Kidney epithelial cell (primary cell): Measurements from ENCODE around the gene FBXO17. TPM values are rescaled to one million over a fixed set of nuclear protein-coding genes. Genes with fewer than 3 reads are reported as not detected.

Experiments used
- DNase-seq: peaks from one replicate; pipeline ENCODE4 v3.0.0-alpha.2; 2010; ENCODE audit warnings: low read depth
- H3K27me3 ChIP-seq: 2 replicates; pipeline ENCODE4 v1.6.0; 2011; ENCODE audit warnings: low read length; ENCODE audit not compliant: control insufficient read depth, insufficient read depth
- H3K36me3 ChIP-seq: 2 replicates; pipeline ENCODE4 v1.5.1; 2011; ENCODE audit warnings: low read length; ENCODE audit not compliant: control insufficient read depth, insufficient read depth
- H3K4me3 ChIP-seq: 2 replicates; pipeline ENCODE4 v1.5.1; 2011; ENCODE audit warnings: low read depth, mild to moderate bottlenecking, control low read depth, low read length
- total RNA-seq: library from RNA; depleted of rRNA; stranded (reverse); fragments of >200 nt; gene quantifications from 2 replicates; pipeline ENCODE4 v1.2.3, GENCODE V29; 2015
- TF ChIP-seq, protein P1 (sequence below): IDR thresholded peaks from 2 replicates; pipeline ENCODE4 v1.5.1; 2011; ENCODE audit warnings: mild to moderate bottlenecking, moderate library complexity, low read length, control low read depth, inconsistent platforms; ENCODE audit not compliant: insufficient read depth, poor library complexity, severe bottlenecking

Gene FBXO17
- total RNA-seq, 1 donor from 2014 or later, result 17.9 TPM

DNA sequence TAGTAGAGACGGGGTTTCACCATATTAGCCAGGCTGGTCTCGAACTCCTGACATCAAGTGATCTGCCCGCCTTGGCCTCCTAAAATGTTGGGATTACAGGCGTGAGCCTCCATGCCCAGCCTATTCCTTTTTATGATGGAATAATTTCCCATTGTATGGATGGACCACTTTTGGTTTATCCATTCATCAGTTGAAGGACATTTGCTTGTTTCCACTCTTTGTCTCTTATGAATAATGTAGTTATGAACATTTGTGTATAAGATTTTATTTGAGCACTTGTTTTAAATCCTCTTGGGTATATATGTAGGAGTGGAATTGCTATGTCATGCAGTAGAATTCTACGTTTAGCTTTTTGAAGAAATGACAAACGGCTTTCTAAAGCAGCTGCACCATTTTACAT is 33.5 kb upstream of the FBXO17 start:
- DNase-seq, result no peak
- H3K27me3 ChIP-seq, result peaks cover 3% of the 10 kb centered on the region
- TF ChIP-seq, protein P1, sequence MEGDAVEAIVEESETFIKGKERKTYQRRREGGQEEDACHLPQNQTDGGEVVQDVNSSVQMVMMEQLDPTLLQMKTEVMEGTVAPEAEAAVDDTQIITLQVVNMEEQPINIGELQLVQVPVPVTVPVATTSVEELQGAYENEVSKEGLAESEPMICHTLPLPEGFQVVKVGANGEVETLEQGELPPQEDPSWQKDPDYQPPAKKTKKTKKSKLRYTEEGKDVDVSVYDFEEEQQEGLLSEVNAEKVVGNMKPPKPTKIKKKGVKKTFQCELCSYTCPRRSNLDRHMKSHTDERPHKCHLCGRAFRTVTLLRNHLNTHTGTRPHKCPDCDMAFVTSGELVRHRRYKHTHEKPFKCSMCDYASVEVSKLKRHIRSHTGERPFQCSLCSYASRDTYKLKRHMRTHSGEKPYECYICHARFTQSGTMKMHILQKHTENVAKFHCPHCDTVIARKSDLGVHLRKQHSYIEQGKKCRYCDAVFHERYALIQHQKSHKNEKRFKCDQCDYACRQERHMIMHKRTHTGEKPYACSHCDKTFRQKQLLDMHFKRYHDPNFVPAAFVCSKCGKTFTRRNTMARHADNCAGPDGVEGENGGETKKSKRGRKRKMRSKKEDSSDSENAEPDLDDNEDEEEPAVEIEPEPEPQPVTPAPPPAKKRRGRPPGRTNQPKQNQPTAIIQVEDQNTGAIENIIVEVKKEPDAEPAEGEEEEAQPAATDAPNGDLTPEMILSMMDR, result no peak
- no peaks in the 10 kb centered on the region for H3K36me3 ChIP-seq
- H3K4me3 ChIP-seq, result no peak overlapping the region

DNA sequence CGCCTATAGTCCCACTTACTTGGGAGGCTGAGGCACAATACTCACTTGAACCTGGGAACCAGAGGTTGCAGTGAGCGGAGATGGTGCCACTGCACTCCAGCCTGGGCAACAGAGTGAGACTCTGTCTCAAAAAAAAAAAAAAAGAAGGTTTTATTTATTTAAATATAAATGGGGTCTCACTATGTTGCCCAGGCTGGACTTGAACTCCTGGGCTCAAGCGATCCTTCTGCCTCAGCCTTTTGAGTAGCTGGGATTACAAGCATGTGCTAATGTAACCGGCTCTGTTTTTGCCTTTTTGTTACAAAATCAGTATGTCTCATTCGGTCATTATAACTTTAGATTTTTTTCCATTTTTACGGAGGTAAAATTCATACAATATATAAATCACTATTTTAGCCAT is 32.6 kb upstream of the FBXO17 start:
- TF ChIP-seq, protein P1, result no peak
- Histone ChIP-seq H3K4me3 (no peak overlapping the region), H3K27me3 (peaks cover 3% of the 10 kb centered on the region), H3K36me3 (no peaks in the 10 kb centered on the region)
- no peak for DNase-seq

DNA sequence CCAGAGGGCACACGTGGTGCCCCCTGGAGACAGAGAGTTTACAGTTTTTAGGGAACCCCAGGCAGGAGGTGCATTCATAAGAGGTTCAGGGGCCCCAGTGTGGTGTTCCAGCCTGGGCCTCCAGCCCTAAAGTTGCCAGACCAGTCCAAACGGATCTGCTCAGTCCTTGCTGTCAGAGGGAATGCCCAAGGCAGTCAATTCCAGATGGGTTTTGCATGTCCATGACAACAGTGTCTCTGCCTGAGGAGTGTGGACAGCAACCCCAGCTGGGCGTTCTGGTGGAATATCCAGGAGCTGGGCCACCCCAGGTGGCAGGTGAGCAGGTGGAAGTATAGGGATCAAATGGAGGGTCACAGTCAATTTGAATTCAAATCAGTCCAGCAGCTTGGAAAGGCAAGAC is 31.6 kb upstream of the FBXO17 start:
- TF ChIP-seq, protein P1, result no peak
- Histone ChIP-seq H3K4me3 (no peak overlapping the region), H3K27me3 (peaks cover 3% of the 10 kb centered on the region), H3K36me3 (no peaks in the 10 kb centered on the region)
- no peak for DNase-seq

DNA sequence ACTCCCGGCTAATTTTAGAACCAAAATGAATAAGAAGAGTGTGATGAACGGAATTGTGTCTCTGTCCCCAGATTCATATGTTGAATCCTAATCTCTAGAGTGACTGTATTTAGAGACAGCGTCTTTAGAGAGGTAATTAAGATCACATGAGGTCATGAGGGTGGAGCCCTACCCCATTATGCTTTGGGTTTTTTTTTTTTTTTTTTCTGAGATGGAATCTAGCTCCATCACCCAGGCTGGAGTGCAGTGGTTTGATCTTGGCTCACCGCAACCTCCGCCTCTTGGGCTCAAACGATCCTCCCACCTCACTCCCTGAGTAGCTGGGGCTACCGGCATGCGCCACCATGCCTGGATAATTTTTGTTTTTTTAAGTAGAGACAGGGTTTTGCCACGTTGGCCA is 28.9 kb upstream of the FBXO17 start:
- no peak for DNase-seq
- H3K27me3 ChIP-seq, result peaks cover 3% of the 10 kb centered on the region
- no peak overlapping the region for H3K4me3 ChIP-seq
- TF ChIP-seq, protein P1, result no peak
- no peaks in the 10 kb centered on the region for H3K36me3 ChIP-seq

DNA sequence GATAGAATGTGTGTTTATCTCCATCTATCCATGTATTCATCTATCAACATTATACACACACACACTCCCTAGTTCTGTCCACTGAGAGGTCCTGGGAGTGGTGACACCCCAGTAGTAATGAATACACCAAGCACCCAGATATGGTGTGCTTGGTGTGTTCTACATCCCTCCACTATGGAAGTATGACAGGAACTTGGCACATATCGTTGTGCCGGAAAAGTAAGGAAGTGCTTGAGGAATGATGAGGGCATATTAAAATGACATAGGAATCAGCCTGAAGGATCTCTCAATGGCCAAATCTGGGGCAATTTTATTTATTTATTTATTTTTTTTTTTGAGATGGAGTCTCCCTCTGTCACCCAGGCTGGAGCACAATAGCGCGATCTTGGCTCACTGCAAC is 28.3 kb upstream of the FBXO17 start:
- Histone ChIP-seq H3K27me3 (peaks cover 3% of the 10 kb centered on the region), H3K4me3 (no peak overlapping the region), H3K36me3 (no peaks in the 10 kb centered on the region)
- DNase-seq, result no peak
- TF ChIP-seq, protein P1, result no peak

DNA sequence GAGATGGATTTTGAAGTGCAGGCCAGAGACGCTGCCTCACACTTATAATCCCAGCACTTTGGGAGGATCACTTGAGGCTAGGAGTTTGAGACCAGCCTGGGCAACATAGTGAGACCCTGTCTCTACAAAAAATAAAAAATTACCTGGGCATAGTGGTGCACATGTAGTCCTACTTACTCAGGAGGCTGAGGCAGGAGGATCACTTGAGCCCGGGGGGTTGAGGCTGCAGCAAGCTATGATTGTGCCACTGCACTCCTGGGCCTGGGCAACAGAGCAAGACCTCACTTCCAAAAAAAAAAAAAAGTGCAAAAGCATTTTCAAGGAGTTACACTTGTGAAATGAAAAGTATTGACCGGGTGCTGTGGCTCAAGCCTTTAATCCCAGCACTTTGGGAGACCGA is 27.6 kb upstream of the FBXO17 start:
- no peaks in the 10 kb centered on the region for H3K36me3 ChIP-seq
- no peak for DNase-seq
- no peak overlapping the region for H3K4me3 ChIP-seq
- peaks cover 3% of the 10 kb centered on the region for H3K27me3 ChIP-seq
- TF ChIP-seq, protein P1, result no peak
